GM23338 (cell line): ENCODE measurements around the gene CFAP97. TPM values are rescaled to one million over a fixed set of nuclear protein-coding genes. Genes with fewer than 3 reads are reported as not detected.

Experiments used
- ATAC-seq: fragments of 200-7000 bp; cut with Tn5 transposase; 3 replicates; pipeline ENCODE4 v1.9.1; 2020
- DNase-seq: peaks from one replicate; pipeline ENCODE4 v3.0.0-alpha.2; 2015; ENCODE audit warnings: low spot score
- H2AFZ ChIP-seq: fragments of 200-600 bp; sonication (generic); 2 replicates; pipeline ENCODE4 v1.8.0; 2016; ENCODE audit warnings: antibody characterized with exemption, mild to moderate bottlenecking, moderate library complexity
- H3F3A ChIP-seq: fragments of 200-600 bp; sonication (generic); replicated peaks from 2 replicates; pipeline ENCODE4 v1.8.0; 2017; ENCODE audit warnings: antibody characterized with exemption, mixed run types, low read depth
- H3K27ac ChIP-seq: fragments of 200-600 bp; sonication (generic); 2 replicates; pipeline ENCODE4 v1.6.1; 2016; ENCODE audit warnings: low read depth
- H3K27me3 ChIP-seq: fragments of 200-600 bp; sonication (generic); 2 replicates; pipeline ENCODE4 v1.8.0; 2016; ENCODE audit warnings: mild to moderate bottlenecking, mixed run types, moderate library complexity; ENCODE audit not compliant: insufficient read depth
- H3K36me3 ChIP-seq: fragments of 200-600 bp; sonication (generic); 2 replicates; pipeline ENCODE4 v1.8.0; 2016; ENCODE audit warnings: mild to moderate bottlenecking; ENCODE audit not compliant: insufficient read depth
- H3K4me1 ChIP-seq: fragments of 200-600 bp; sonication (generic); 2 replicates; pipeline ENCODE4 v1.8.0; 2016; ENCODE audit warnings: mild to moderate bottlenecking, moderate library complexity; ENCODE audit not compliant: insufficient read depth
- H3K4me2 ChIP-seq: fragments of 200-600 bp; sonication (generic); 2 replicates; pipeline ENCODE4 v1.7.1; 2017; ENCODE audit warnings: mixed run types
- H3K4me3 ChIP-seq: fragments of 200-600 bp; sonication (generic); 2 replicates; pipeline ENCODE4 v1.6.1; 2016; ENCODE audit warnings: mixed run types
- H3K79me2 ChIP-seq: fragments of 200-600 bp; sonication (generic); replicated peaks from 2 replicates; pipeline ENCODE4 v1.8.0; 2017; ENCODE audit warnings: mild to moderate bottlenecking; ENCODE audit not compliant: insufficient read depth
- H3K9me2 ChIP-seq: fragments of 200-600 bp; sonication (generic); 2 replicates; pipeline ENCODE4 v1.8.0; 2017; ENCODE audit not compliant: insufficient read depth
- H4K20me1 ChIP-seq: fragments of 200-600 bp; sonication (generic); replicated peaks from 2 replicates; pipeline ENCODE4 v1.8.0; 2017; ENCODE audit warnings: mild to moderate bottlenecking; ENCODE audit not compliant: insufficient read depth
- H3K27ac Mint-ChIP-seq: 2 replicates; pipeline ENCODE4 v1.8.0; 2020; ENCODE audit warnings: inconsistent platforms, mild to moderate bottlenecking, moderate library complexity, mixed read lengths
- H3K27me3 Mint-ChIP-seq: 3 replicates; pipeline ENCODE4 v1.8.0; 2022; ENCODE audit warnings: low read depth, mild to moderate bottlenecking, moderate library complexity, mixed read lengths, inconsistent platforms; ENCODE audit not compliant: insufficient read depth, poor library complexity
- H3K36me3 Mint-ChIP-seq: 3 replicates; pipeline ENCODE4 v1.8.0; 2021; ENCODE audit warnings: low read depth, mild to moderate bottlenecking, inconsistent platforms, moderate library complexity, mixed read lengths
- H3K4me1 Mint-ChIP-seq: 3 replicates; pipeline ENCODE4 v1.8.0; 2020; ENCODE audit warnings: mild to moderate bottlenecking, inconsistent platforms, mixed read lengths
- H3K4me3 Mint-ChIP-seq: 3 replicates; pipeline ENCODE4 v1.8.0; 2021; ENCODE audit warnings: moderate library complexity, mild to moderate bottlenecking, inconsistent platforms, mixed read lengths
- H3K9me3 Mint-ChIP-seq: 3 replicates; pipeline ENCODE4 v1.8.0; 2020; ENCODE audit warnings: moderate library complexity, mild to moderate bottlenecking, inconsistent platforms, mixed read lengths
- CREB1 ChIP-seq: fragments of 250-450 bp; sonication (Bioruptor Pico); IDR thresholded peaks from 2 replicates; pipeline ENCODE4 v1.5.0; 2020; ENCODE audit warnings: low read depth, mild to moderate bottlenecking, moderate library complexity
- EZH2 ChIP-seq: fragments of 200-600 bp; sonication (generic); IDR thresholded peaks from one replicate; pipeline ENCODE4 v1.8.0; 2017; ENCODE audit warnings: antibody characterized with exemption, mild to moderate bottlenecking, low read depth; ENCODE audit not compliant: unreplicated experiment
- EZH2phosphoT487 ChIP-seq: fragments of 200-600 bp; sonication (generic); IDR thresholded peaks from one replicate; pipeline ENCODE4 v1.8.1; 2018; ENCODE audit warnings: antibody characterized with exemption; ENCODE audit not compliant: unreplicated experiment
- JUNB ChIP-seq: IDR thresholded peaks from one replicate; pipeline ENCODE4 v1.6.1; 2016; ENCODE audit warnings: antibody characterized with exemption; ENCODE audit not compliant: unreplicated experiment
- NANOG ChIP-seq: IDR thresholded peaks from 2 replicates; pipeline ENCODE4 v1.6.1; 2016; ENCODE audit warnings: antibody characterized with exemption, borderline replicate concordance
- POLR2AphosphoS5 ChIP-seq: IDR thresholded peaks from 2 replicates; pipeline ENCODE4 v1.6.1; 2016; ENCODE audit warnings: antibody characterized with exemption, low read depth
- STAT1 ChIP-seq: IDR thresholded peaks from one replicate; pipeline ENCODE4 v1.6.1; 2016; ENCODE audit warnings: antibody characterized with exemption; ENCODE audit not compliant: unreplicated experiment
- ZNF114 ChIP-seq: fragments of 250-450 bp; sonication (Bioruptor Pico); IDR thresholded peaks from 2 replicates; pipeline ENCODE4 v1.5.0; 2020; ENCODE audit warnings: mild to moderate bottlenecking, moderate library complexity
- ZNF331 ChIP-seq: fragments of 250-450 bp; sonication (Bioruptor Pico); IDR thresholded peaks from 2 replicates; pipeline ENCODE4 v1.5.0; 2020; ENCODE audit warnings: low read depth, mild to moderate bottlenecking, moderate library complexity
- polyA plus RNA-seq: library from polyadenylated mRNA; unstranded; fragments of >200 nt; fragmentation: Nextera tagmentation; extraction: Ambion mirVana; gene quantifications from 2 replicates; pipeline ENCODE4 v1.2.1, GENCODE V29; 2016
- total RNA-seq: library from RNA; depleted of rRNA; stranded (reverse); fragments of >200 nt; shearing (Covaris generic); gene quantifications from 2 replicates; pipeline ENCODE4 v1.2.3, GENCODE V29; 2014
- TF ChIP-seq, protein P1 (sequence below), 2 experiments: fragments of 200-600 bp in 1 of 2; sonication (generic) in 1 of 2; conservative IDR thresholded peaks; 2 replicates each; pipeline versions ENCODE4 v1.5.1 to v1.6.1; 2016 to 2017; ENCODE audit warnings: antibody characterized with exemption in 2 of 2, low read depth in 2 of 2, mild to moderate bottlenecking in 2 of 2, moderate library complexity in 1 of 2
- TF ChIP-seq, protein P2 (sequence below): IDR thresholded peaks from 2 replicates; pipeline ENCODE4 v1.6.1; 2016; ENCODE audit warnings: antibody characterized with exemption
- TF ChIP-seq, protein P3 (sequence below): fragments of 250-450 bp; sonication (Bioruptor Pico); IDR thresholded peaks from 2 replicates; pipeline ENCODE4 v1.5.0; 2020; ENCODE audit warnings: mild to moderate bottlenecking, moderate library complexity
- TF ChIP-seq, protein P4 (sequence below): IDR thresholded peaks from one replicate; pipeline ENCODE4 v1.6.1; 2018; ENCODE audit warnings: antibody characterized with exemption; ENCODE audit not compliant: unreplicated experiment

The CFAP97 gene
- total and polyA plus RNA-seq, 2 experiments from 2014 or later = 37.7 to 73.3 TPM

DNA sequence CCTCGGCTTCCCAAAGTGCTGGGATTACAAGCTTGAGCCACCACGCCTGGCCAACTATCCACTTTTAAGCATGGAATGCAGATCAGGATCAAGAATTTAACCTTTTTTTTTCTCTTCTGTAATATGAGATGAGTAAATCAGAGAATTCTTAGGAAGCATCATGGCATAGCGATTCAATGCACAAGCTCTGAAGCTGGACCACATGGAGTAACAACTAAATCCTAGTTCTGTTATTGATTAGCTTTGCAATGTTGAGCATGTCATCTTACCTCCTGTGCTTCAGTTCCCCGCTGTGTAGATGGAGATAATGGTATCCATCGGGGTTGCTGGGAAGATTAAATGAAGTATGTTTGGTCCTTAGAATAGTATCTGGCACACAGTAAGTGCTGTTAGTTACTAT is 3.7 kb upstream of the CFAP97 start:
- TF ChIP-seq, protein P1, sequence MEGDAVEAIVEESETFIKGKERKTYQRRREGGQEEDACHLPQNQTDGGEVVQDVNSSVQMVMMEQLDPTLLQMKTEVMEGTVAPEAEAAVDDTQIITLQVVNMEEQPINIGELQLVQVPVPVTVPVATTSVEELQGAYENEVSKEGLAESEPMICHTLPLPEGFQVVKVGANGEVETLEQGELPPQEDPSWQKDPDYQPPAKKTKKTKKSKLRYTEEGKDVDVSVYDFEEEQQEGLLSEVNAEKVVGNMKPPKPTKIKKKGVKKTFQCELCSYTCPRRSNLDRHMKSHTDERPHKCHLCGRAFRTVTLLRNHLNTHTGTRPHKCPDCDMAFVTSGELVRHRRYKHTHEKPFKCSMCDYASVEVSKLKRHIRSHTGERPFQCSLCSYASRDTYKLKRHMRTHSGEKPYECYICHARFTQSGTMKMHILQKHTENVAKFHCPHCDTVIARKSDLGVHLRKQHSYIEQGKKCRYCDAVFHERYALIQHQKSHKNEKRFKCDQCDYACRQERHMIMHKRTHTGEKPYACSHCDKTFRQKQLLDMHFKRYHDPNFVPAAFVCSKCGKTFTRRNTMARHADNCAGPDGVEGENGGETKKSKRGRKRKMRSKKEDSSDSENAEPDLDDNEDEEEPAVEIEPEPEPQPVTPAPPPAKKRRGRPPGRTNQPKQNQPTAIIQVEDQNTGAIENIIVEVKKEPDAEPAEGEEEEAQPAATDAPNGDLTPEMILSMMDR (conservative IDR thresholded peaks at IDR 0.05; ENCODE audit: low read depth in 2 of 2) = no peak
- TF ChIP-seq NANOG (no peak), EZH2phosphoT487 (no peak), JUNB (no peak), ZNF331 (no peak), STAT1 (no peak), POLR2AphosphoS5 (no peak), CREB1 (CRISPR knock-in tag) (no peak), EZH2 (no peak), ZNF114 (no peak)
- TF ChIP-seq, protein P2, sequence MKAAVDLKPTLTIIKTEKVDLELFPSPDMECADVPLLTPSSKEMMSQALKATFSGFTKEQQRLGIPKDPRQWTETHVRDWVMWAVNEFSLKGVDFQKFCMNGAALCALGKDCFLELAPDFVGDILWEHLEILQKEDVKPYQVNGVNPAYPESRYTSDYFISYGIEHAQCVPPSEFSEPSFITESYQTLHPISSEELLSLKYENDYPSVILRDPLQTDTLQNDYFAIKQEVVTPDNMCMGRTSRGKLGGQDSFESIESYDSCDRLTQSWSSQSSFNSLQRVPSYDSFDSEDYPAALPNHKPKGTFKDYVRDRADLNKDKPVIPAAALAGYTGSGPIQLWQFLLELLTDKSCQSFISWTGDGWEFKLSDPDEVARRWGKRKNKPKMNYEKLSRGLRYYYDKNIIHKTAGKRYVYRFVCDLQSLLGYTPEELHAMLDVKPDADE = no peak
- TF ChIP-seq, protein P3, sequence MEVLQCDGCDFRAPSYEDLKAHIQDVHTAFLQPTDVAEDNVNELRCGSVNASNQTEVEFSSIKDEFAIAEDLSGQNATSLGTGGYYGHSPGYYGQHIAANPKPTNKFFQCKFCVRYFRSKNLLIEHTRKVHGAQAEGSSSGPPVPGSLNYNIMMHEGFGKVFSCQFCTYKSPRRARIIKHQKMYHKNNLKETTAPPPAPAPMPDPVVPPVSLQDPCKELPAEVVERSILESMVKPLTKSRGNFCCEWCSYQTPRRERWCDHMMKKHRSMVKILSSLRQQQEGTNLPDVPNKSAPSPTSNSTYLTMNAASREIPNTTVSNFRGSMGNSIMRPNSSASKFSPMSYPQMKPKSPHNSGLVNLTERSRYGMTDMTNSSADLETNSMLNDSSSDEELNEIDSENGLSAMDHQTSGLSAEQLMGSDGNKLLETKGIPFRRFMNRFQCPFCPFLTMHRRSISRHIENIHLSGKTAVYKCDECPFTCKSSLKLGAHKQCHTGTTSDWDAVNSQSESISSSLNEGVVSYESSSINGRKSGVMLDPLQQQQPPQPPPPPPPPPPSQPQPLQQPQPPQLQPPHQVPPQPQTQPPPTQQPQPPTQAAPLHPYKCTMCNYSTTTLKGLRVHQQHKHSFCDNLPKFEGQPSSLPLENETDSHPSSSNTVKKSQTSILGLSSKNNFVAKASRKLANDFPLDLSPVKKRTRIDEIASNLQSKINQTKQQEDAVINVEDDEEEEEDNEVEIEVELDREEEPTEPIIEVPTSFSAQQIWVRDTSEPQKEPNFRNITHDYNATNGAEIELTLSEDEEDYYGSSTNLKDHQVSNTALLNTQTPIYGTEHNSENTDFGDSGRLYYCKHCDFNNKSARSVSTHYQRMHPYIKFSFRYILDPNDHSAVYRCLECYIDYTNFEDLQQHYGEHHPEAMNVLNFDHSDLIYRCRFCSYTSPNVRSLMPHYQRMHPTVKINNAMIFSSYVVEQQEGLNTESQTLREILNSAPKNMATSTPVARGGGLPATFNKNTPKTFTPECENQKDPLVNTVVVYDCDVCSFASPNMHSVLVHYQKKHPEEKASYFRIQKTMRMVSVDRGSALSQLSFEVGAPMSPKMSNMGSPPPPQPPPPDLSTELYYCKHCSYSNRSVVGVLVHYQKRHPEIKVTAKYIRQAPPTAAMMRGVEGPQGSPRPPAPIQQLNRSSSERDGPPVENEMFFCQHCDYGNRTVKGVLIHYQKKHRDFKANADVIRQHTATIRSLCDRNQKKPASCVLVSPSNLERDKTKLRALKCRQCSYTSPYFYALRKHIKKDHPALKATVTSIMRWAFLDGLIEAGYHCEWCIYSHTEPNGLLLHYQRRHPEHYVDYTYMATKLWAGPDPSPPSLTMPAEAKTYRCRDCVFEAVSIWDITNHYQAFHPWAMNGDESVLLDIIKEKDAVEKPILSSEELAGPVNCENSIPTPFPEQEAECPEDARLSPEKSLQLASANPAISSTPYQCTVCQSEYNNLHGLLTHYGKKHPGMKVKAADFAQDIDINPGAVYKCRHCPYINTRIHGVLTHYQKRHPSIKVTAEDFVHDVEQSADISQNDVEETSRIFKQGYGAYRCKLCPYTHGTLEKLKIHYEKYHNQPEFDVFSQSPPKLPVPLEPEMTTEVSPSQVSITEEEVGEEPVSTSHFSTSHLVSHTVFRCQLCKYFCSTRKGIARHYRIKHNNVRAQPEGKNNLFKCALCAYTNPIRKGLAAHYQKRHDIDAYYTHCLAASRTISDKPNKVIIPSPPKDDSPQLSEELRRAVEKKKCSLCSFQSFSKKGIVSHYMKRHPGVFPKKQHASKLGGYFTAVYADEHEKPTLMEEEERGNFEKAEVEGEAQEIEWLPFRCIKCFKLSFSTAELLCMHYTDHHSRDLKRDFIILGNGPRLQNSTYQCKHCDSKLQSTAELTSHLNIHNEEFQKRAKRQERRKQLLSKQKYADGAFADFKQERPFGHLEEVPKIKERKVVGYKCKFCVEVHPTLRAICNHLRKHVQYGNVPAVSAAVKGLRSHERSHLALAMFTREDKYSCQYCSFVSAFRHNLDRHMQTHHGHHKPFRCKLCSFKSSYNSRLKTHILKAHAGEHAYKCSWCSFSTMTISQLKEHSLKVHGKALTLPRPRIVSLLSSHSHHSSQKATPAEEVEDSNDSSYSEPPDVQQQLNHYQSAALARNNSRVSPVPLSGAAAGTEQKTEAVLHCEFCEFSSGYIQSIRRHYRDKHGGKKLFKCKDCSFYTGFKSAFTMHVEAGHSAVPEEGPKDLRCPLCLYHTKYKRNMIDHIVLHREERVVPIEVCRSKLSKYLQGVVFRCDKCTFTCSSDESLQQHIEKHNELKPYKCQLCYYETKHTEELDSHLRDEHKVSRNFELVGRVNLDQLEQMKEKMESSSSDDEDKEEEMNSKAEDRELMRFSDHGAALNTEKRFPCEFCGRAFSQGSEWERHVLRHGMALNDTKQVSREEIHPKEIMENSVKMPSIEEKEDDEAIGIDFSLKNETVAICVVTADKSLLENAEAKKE = no peak
- TF ChIP-seq, protein P4, sequence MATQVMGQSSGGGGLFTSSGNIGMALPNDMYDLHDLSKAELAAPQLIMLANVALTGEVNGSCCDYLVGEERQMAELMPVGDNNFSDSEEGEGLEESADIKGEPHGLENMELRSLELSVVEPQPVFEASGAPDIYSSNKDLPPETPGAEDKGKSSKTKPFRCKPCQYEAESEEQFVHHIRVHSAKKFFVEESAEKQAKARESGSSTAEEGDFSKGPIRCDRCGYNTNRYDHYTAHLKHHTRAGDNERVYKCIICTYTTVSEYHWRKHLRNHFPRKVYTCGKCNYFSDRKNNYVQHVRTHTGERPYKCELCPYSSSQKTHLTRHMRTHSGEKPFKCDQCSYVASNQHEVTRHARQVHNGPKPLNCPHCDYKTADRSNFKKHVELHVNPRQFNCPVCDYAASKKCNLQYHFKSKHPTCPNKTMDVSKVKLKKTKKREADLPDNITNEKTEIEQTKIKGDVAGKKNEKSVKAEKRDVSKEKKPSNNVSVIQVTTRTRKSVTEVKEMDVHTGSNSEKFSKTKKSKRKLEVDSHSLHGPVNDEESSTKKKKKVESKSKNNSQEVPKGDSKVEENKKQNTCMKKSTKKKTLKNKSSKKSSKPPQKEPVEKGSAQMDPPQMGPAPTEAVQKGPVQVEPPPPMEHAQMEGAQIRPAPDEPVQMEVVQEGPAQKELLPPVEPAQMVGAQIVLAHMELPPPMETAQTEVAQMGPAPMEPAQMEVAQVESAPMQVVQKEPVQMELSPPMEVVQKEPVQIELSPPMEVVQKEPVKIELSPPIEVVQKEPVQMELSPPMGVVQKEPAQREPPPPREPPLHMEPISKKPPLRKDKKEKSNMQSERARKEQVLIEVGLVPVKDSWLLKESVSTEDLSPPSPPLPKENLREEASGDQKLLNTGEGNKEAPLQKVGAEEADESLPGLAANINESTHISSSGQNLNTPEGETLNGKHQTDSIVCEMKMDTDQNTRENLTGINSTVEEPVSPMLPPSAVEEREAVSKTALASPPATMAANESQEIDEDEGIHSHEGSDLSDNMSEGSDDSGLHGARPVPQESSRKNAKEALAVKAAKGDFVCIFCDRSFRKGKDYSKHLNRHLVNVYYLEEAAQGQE = no peak
- H3K36me3 Mint-ChIP-seq = no peaks in the 10 kb centered on the region; the same call in 2 of the 3 replicates
- peaks cover 49% of the 10 kb centered on the region for H3K27me3 ChIP-seq
- DNase-seq (no peak), ATAC-seq (no peak)
- H3K4me1 ChIP-seq = peaks cover 28% of the 10 kb centered on the region
- no peaks in the 10 kb centered on the region; the same call in 2 of the 3 replicates for H3K9me3 Mint-ChIP-seq
- H3K4me3 Mint-ChIP-seq = no peak overlapping the region
- H3K9me2 ChIP-seq = no peaks in the 10 kb centered on the region
- no peak overlapping the region for H3K4me2 ChIP-seq
- no peaks in the 10 kb centered on the region for H3K36me3 ChIP-seq
- H2AFZ ChIP-seq = no peak overlapping the region
- peaks cover 43% of the 10 kb centered on the region for H3K27me3 Mint-ChIP-seq
- H3K79me2 ChIP-seq = peaks cover 23% of the 10 kb centered on the region
- no peak overlapping the region for H3K27ac ChIP-seq
- H4K20me1 ChIP-seq = no peaks in the 10 kb centered on the region
- H3K27ac Mint-ChIP-seq = no peak overlapping the region
- H3K4me3 ChIP-seq = no peak overlapping the region
- H3K4me1 Mint-ChIP-seq = peaks cover 31% of the 10 kb centered on the region
- H3F3A ChIP-seq = peaks cover 9% of the 10 kb centered on the region
